ENCODE results near the gene CHD9. TPM values are rescaled to one million over a fixed set of nuclear protein-coding genes. Genes with fewer than 3 reads are reported as not detected.

Gene CHD9
- total RNA-seq, 2 donors from 2014 or later = 56.3 to 62.6 TPM

DNA sequence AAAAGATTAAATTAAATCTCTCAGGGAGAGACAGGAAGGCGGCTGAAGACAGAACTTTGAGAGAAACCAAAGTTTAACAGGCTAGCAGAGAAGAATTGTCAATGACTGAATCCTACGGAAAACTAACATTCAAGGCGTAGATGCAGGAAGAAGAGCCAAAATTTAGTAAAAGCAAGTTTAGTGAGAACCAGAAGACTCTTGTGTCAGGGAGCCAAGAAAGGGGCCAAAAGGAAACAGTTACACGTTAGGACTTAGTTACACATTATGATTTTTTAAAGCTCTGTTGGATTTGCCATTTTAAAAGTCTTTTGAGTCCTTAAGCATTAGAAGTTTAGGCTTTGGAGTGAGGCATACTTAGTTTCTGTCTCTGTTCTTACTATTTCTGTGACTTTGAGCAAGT is 164.6 kb downstream of the CHD9 start:
- TF ChIP-seq, protein P1, sequence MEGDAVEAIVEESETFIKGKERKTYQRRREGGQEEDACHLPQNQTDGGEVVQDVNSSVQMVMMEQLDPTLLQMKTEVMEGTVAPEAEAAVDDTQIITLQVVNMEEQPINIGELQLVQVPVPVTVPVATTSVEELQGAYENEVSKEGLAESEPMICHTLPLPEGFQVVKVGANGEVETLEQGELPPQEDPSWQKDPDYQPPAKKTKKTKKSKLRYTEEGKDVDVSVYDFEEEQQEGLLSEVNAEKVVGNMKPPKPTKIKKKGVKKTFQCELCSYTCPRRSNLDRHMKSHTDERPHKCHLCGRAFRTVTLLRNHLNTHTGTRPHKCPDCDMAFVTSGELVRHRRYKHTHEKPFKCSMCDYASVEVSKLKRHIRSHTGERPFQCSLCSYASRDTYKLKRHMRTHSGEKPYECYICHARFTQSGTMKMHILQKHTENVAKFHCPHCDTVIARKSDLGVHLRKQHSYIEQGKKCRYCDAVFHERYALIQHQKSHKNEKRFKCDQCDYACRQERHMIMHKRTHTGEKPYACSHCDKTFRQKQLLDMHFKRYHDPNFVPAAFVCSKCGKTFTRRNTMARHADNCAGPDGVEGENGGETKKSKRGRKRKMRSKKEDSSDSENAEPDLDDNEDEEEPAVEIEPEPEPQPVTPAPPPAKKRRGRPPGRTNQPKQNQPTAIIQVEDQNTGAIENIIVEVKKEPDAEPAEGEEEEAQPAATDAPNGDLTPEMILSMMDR (IDR thresholded peaks at IDR 0.05) = no peak
- TF ChIP-seq POLR2A (IDR thresholded peaks at IDR 0.05) = no peak
- TF ChIP-seq POLR2AphosphoS5 (IDR thresholded peaks at IDR 0.05) = no peak
- Histone ChIP-seq H3K36me3 (no peaks in the 10 kb centered on the region), H3K9me3 (no peaks in the 10 kb centered on the region), H3K4me3 (no peak overlapping the region), H3K27me3 (replicated peaks; ENCODE audit: insufficient read depth) (no peaks in the 10 kb centered on the region), H3K4me1 (replicated peaks) (peaks cover 7% of the 10 kb centered on the region), H3K27ac (no peak overlapping the region)
- DNase-seq (ENCODE audit: low spot score) = no peak
- intact Hi-C loops (cut with DNase I) = no loop called here
- WGBS = 47% methylated on average over 4 of the region's 4 CpGs

DNA sequence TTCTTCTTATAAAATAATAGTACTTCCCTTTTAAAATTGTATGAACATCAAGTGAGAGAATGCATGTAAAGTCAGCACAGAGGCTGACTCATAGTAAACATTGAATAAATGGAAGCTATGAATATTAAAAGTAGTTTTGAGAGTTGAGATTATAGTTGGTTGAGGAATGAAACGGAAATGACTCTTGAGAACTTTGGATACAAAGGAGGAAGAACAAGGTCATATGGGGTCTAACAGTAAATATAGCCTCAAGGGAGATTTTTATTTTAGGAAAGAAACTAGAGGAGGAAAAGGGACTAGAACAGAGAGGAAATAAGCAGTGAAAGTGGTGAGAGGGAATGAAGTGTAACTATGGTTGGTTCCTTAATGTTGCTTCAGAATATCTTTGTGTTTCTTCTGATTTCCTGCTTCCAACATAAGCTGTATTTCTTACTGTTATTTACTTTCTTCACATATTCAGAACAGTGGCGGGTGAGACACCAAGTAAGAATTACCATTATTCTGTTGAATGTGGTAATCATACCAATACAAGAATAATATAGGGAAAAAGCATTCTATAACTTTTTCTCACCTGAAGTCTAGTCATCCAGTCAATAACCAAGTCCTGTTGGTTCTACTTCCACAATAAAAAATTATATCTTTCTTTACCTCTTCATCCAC is 165.1 kb downstream of the CHD9 start:
- Histone ChIP-seq H3K36me3 (no peaks in the 10 kb centered on the region), H3K27me3 (replicated peaks; ENCODE audit: insufficient read depth) (no peaks in the 10 kb centered on the region), H3K4me3 (no peak overlapping the region), H3K4me1 (replicated peaks) (peaks cover 5% of the 10 kb centered on the region), H3K27ac (peak overlapping the region in 1 of 2 donors; percentile 24), H3K9me3 (no peaks in the 10 kb centered on the region)
- DNase-seq (ENCODE audit: low spot score) = no peak
- intact Hi-C loops (cut with DNase I) = no loop called here
- WGBS = 73% methylated on average over 2 of the region's 2 CpGs
- TF ChIP-seq, protein P1 (IDR thresholded peaks at IDR 0.05) = no peak
- no peak for TF ChIP-seq POLR2AphosphoS5 (IDR thresholded peaks at IDR 0.05)
- TF ChIP-seq POLR2A (IDR thresholded peaks at IDR 0.05) = no peak

DNA sequence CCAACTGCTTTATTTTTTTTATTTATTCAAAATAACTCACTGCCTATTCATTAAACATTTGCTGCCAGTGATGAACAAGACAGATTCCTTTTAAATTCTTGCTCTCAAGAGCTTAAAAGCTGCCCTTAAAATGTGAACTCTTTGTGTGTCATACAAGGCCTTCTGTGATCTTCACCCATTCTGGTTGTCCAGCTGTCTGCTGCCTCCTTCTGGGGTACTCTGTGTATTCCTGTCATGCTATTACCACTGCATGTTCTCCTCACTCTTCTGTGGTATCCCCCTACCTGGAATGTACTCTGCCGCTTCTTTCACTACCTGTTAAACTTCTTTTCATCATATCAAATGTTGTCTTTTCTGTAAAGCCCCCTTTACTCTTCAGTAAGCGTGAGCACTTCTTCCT is 165.8 kb downstream of the CHD9 start:
- no peak overlapping the region for H3K4me3 ChIP-seq
- H3K4me1 ChIP-seq (replicated peaks) = peaks cover 5% of the 10 kb centered on the region
- H3K27me3 ChIP-seq (replicated peaks; ENCODE audit: insufficient read depth) = no peaks in the 10 kb centered on the region
- H3K27ac ChIP-seq = no peak overlapping the region
- no peaks in the 10 kb centered on the region for H3K36me3 ChIP-seq
- 79% methylated on average over 2 of the region's 2 CpGs for WGBS
- intact Hi-C loops (cut with DNase I) = no loop called here
- no peak for DNase-seq (ENCODE audit: low spot score)
- no peak for TF ChIP-seq POLR2AphosphoS5 (IDR thresholded peaks at IDR 0.05)
- no peak for TF ChIP-seq POLR2A (IDR thresholded peaks at IDR 0.05)
- TF ChIP-seq, protein P1 (IDR thresholded peaks at IDR 0.05) = no peak
- H3K9me3 ChIP-seq = no peaks in the 10 kb centered on the region

DNA sequence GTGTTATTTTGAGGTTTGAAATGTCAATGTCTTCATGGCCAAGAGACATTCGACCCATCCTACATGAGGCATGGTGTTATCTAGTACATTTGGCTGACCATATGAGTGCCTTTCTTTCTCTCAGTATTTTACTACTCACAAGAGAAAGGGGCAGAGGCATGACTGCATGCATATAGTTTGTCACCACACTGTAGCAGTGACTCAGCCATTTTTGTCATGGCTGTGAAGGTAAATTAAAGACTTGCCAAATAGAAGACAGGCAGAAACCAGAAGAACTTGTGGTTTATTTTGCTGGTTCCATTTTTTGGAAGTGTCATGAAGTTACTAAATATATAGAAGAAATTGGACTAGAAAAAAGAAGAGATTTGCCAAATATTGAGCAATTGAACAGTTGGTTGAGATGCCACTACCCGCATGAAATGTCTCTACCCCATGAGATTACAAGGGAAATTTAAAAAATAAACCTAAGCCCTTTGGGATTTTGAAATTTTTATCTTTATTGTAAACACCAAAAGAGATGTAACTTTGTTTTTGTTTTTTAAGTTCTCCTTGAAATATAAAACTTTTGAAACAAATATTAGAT is 170.3 kb downstream of the CHD9 start:
- H3K4me3 ChIP-seq = no peak overlapping the region
- H3K27ac ChIP-seq = no peak overlapping the region
- no peaks in the 10 kb centered on the region for H3K4me1 ChIP-seq (replicated peaks)
- DNase-seq (ENCODE audit: low spot score) = no peak
- intact Hi-C loops (cut with DNase I) = no loop called here
- H3K36me3 ChIP-seq = no peaks in the 10 kb centered on the region
- 84% methylated on average over 2 of the region's 2 CpGs for WGBS
- no peaks in the 10 kb centered on the region for H3K27me3 ChIP-seq (replicated peaks; ENCODE audit: insufficient read depth)
- no peaks in the 10 kb centered on the region for H3K9me3 ChIP-seq
- TF ChIP-seq POLR2A (IDR thresholded peaks at IDR 0.05) (no peak), POLR2AphosphoS5 (IDR thresholded peaks at IDR 0.05) (no peak)
- TF ChIP-seq, protein P1 (IDR thresholded peaks at IDR 0.05) = no peak

Measured in prostate gland (tissue), 2 donors.